Stimulated activated CD8-positive, alpha-beta memory T cell treated with anti-CD3 and anti-CD28 coated beads, Interleukin-4, amount 100 ng/mL, for 4 hours (primary cell): ENCODE data around the gene PLEKHN1.
"Not testable (repeated sequence)": the region's sequence is repeated elsewhere in the genome, so short reads cannot be mapped to it uniquely, and the experiment has no call there.

Experiments
- DNase-seq, 2 donors: peaks; one replicate each; pipeline ENCODE4 v3.0.0-alpha.2; 2020; ENCODE audit warnings: low read depth in 2 of 2, low spot score in 1 of 2

PLEKHN1 gene

GRCh38 chr1:973459-974292 lies 7.4 kb downstream of the PLEKHN1 start:
- DNase-seq = no peak

GRCh38 chr1:974293-974640 lies 8.0 kb downstream of the PLEKHN1 start:
- DNase-seq = no peak

- DNase-seq = no peak
Measured at GRCh38 chr1:974687-975328, 8.5 kb downstream of the PLEKHN1 start.

- no peak for DNase-seq
Measured at GRCh38 chr1:975365-975764, 9.1 kb downstream of the PLEKHN1 start.

GRCh38 chr1:975896-976683 lies 9.8 kb downstream of the PLEKHN1 start:
- DNase-seq = peak in 1 of 2 donors; percentile 43

- not testable (repeated sequence) for DNase-seq
Measured at GRCh38 chr1:976791-977190, 10.5 kb downstream of the PLEKHN1 start.

GRCh38 chr1:978069-978834 lies 12.0 kb downstream of the PLEKHN1 start:
- no peak for DNase-seq

GRCh38 chr1:978835-979743 lies 12.8 kb downstream of the PLEKHN1 start:
- DNase-seq = no peak

- DNase-seq = no peak
Measured at GRCh38 chr1:979744-980072, 13.4 kb downstream of the PLEKHN1 start.

- DNase-seq = no peak
Measured at GRCh38 chr1:980137-980571, 13.9 kb downstream of the PLEKHN1 start.

GRCh38 chr1:980602-981395 lies 14.5 kb downstream of the PLEKHN1 start:
- DNase-seq = no peak

- no peak for DNase-seq
Measured at GRCh38 chr1:981491-981954, 15.2 kb downstream of the PLEKHN1 start.

- DNase-seq = no peak
Measured at GRCh38 chr1:981955-982558, 15.8 kb downstream of the PLEKHN1 start, which contains the start of gene PERM1. Gene PERM1, minus strand, starts transcription at chr1:982093. Its CDS starts 1,064 bp downstream, at chr1:981029.

- DNase-seq = no peak
Measured at GRCh38 chr1:982765-983436, 16.6 kb downstream of the PLEKHN1 start.

- peak in 1 of 2 donors; percentile 29 for DNase-seq
Measured at GRCh38 chr1:983798-984475, 17.7 kb downstream of the PLEKHN1 start.

- no peak for DNase-seq
Measured at GRCh38 chr1:984476-984814, 18.2 kb downstream of the PLEKHN1 start.

- no peak for DNase-seq
Measured at GRCh38 chr1:985126-985525, 18.8 kb downstream of the PLEKHN1 start.

GRCh38 chr1:988061-988460 lies 21.8 kb downstream of the PLEKHN1 start:
- DNase-seq = not testable (repeated sequence)
